ENCODE measurements around the gene TRIM65.

DNA sequence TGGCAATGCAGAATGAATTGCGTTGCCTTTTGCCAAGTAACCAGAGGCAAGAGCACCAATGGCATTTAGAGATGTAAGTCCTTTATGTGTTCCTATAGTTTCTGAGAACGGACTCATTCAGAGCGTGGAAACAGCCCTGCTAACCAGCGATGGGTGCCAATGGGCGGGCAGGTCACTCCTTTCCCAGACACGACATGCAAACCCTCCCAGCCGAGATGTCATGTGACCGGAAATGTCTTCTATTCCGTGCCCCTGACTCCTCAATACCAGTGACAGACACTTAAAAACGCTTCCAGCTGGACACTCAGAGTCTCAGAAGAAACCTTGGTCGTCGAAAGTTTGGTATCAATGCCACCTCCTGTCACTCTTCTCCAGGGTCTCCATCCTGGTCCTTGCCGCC lies 40.9 kb upstream of the TRIM65 start:
- TF ChIP-seq, protein P1, sequence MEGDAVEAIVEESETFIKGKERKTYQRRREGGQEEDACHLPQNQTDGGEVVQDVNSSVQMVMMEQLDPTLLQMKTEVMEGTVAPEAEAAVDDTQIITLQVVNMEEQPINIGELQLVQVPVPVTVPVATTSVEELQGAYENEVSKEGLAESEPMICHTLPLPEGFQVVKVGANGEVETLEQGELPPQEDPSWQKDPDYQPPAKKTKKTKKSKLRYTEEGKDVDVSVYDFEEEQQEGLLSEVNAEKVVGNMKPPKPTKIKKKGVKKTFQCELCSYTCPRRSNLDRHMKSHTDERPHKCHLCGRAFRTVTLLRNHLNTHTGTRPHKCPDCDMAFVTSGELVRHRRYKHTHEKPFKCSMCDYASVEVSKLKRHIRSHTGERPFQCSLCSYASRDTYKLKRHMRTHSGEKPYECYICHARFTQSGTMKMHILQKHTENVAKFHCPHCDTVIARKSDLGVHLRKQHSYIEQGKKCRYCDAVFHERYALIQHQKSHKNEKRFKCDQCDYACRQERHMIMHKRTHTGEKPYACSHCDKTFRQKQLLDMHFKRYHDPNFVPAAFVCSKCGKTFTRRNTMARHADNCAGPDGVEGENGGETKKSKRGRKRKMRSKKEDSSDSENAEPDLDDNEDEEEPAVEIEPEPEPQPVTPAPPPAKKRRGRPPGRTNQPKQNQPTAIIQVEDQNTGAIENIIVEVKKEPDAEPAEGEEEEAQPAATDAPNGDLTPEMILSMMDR (IDR thresholded peaks at IDR 0.05; ENCODE audit: low read length): no peak
- TF ChIP-seq EZH2 (IDR thresholded peaks at IDR 0.05; ENCODE audit: borderline replicate concordance, low read length): no peak

Data from OCI-LY1 (cell line).